ENCODE measurements around the gene ACSF3. TPM values are rescaled to one million over a fixed set of nuclear protein-coding genes. Genes with fewer than 3 reads are reported as not detected.

Gene ACSF3
- total RNA-seq, 2 donors from 2014 or later, result 24.1 to 41.7 TPM

GRCh38 chr16:89080196-89080853 lies 13.3 kb upstream of the ACSF3 start:
- DNase-seq (ENCODE audit: low spot score) (no peak), ATAC-seq (ENCODE audit: insufficient number of reproducible peaks, low FRiP score, low read depth) (no peak)
- H3K27me3 ChIP-seq (replicated peaks; ENCODE audit: insufficient read depth), result no peaks in the 10 kb centered on the region
- H3K27ac ChIP-seq, result no peak overlapping the region
- TF ChIP-seq CTCF (IDR thresholded peaks at IDR 0.05), result no peak
- no peaks in the 10 kb centered on the region for H3K9me3 ChIP-seq
- H3K36me3 ChIP-seq, result no peaks in the 10 kb centered on the region
- no peak overlapping the region for H3K4me3 ChIP-seq
- no peaks in the 10 kb centered on the region for H3K4me1 ChIP-seq (ENCODE audit: control insufficient read depth in 1 of 2, low read depth in 2 of 2)

- no peak for TF ChIP-seq CTCF (IDR thresholded peaks at IDR 0.05)
- H3K27ac ChIP-seq, result no peak overlapping the region
- DNase-seq (ENCODE audit: low spot score) (no peak), ATAC-seq (ENCODE audit: insufficient number of reproducible peaks, low FRiP score, low read depth) (no peak)
- no peaks in the 10 kb centered on the region for H3K4me1 ChIP-seq (ENCODE audit: control insufficient read depth in 1 of 2, low read depth in 2 of 2)
- H3K36me3 ChIP-seq, result no peaks in the 10 kb centered on the region
- H3K27me3 ChIP-seq (replicated peaks; ENCODE audit: insufficient read depth), result no peaks in the 10 kb centered on the region
- H3K4me3 ChIP-seq, result no peak overlapping the region
- no peaks in the 10 kb centered on the region for H3K9me3 ChIP-seq
Observed at GRCh38 chr16:89081556-89081955, 12.1 kb upstream of the ACSF3 start.

GRCh38 chr16:89084411-89084810 lies 9.2 kb upstream of the ACSF3 start:
- Histone ChIP-seq H3K36me3 (no peaks in the 10 kb centered on the region), H3K4me1 (ENCODE audit: control insufficient read depth in 1 of 2, low read depth in 2 of 2) (no peaks in the 10 kb centered on the region), H3K9me3 (no peaks in the 10 kb centered on the region), H3K27ac (no peak overlapping the region), H3K27me3 (replicated peaks; ENCODE audit: insufficient read depth) (no peaks in the 10 kb centered on the region), H3K4me3 (no peak overlapping the region)
- DNase-seq (ENCODE audit: low spot score) (no peak), ATAC-seq (ENCODE audit: insufficient number of reproducible peaks, low FRiP score, low read depth) (no peak)
- TF ChIP-seq CTCF (IDR thresholded peaks at IDR 0.05), result no peak

- DNase-seq (ENCODE audit: low spot score), result no peak
- Histone ChIP-seq H3K4me1 (ENCODE audit: control insufficient read depth in 1 of 2, low read depth in 2 of 2) (no peaks in the 10 kb centered on the region), H3K27me3 (replicated peaks; ENCODE audit: insufficient read depth) (no peaks in the 10 kb centered on the region), H3K27ac (no peak overlapping the region), H3K4me3 (no peak overlapping the region), H3K36me3 (no peaks in the 10 kb centered on the region), H3K9me3 (no peaks in the 10 kb centered on the region)
- no peak for ATAC-seq (ENCODE audit: insufficient number of reproducible peaks, low FRiP score, low read depth)
- no peak for TF ChIP-seq CTCF (IDR thresholded peaks at IDR 0.05)
Observed at GRCh38 chr16:89084814-89085612, 8.6 kb upstream of the ACSF3 start.

GRCh38 chr16:89085755-89086154 lies 7.9 kb upstream of the ACSF3 start:
- TF ChIP-seq CTCF (IDR thresholded peaks at IDR 0.05), result no peak
- no peak overlapping the region for H3K27ac ChIP-seq
- H3K27me3 ChIP-seq (replicated peaks; ENCODE audit: insufficient read depth), result no peaks in the 10 kb centered on the region
- no peak for ATAC-seq (ENCODE audit: insufficient number of reproducible peaks, low FRiP score, low read depth)
- no peaks in the 10 kb centered on the region for H3K36me3 ChIP-seq
- no peaks in the 10 kb centered on the region for H3K4me1 ChIP-seq (ENCODE audit: control insufficient read depth in 1 of 2, low read depth in 2 of 2)
- no peak for DNase-seq (ENCODE audit: low spot score)
- no peak overlapping the region for H3K4me3 ChIP-seq
- no peaks in the 10 kb centered on the region for H3K9me3 ChIP-seq

Data from thoracic aorta (tissue), 2 donors.